SK-N-SH treated with all-trans-retinoic acid at 6 μM for 48 hours (cell line): ENCODE results near the gene UBXN10.

Source experiments
- ATAC-seq: fragments of 200-7000 bp; cut with Tn5 transposase; 3 replicates; pipeline ENCODE4 v1.9.1; 2020; ENCODE audit warnings: mild to moderate bottlenecking, moderate library complexity
- ARNTL ChIP-seq: fragments of 450-650 bp; formaldehyde crosslinking; IDR thresholded peaks from 2 replicates; pipeline ENCODE4 v1.5.0; 2020; ENCODE audit warnings: low read depth, mild to moderate bottlenecking, moderate library complexity, borderline replicate concordance
- BACH2 ChIP-seq: fragments of 250-450 bp; sonication (Bioruptor Pico); IDR thresholded peaks from 2 replicates; pipeline ENCODE4 v1.9.0; 2021; ENCODE audit warnings: mild to moderate bottlenecking, borderline replicate concordance
- CSDC2 ChIP-seq: fragments of 250-450 bp; sonication (Bioruptor Pico); IDR thresholded peaks from 2 replicates; pipeline ENCODE4 v1.5.0; 2020; ENCODE audit warnings: mild to moderate bottlenecking, moderate library complexity
- ESRRG ChIP-seq: fragments of 250-450 bp; sonication (Bioruptor Pico); IDR thresholded peaks from 2 replicates; pipeline ENCODE4 v1.6.1; 2021; ENCODE audit warnings: mild to moderate bottlenecking
- GLIS3 ChIP-seq: fragments of 250-450 bp; sonication (Bioruptor Pico); IDR thresholded peaks from 2 replicates; pipeline ENCODE4 v1.5.0; 2020; ENCODE audit warnings: mild to moderate bottlenecking, moderate library complexity
- ISL1 ChIP-seq: fragments of 250-450 bp; sonication (Bioruptor Pico); IDR thresholded peaks from 2 replicates; pipeline ENCODE4 v2.1.2; 2022; ENCODE audit warnings: mild to moderate bottlenecking, moderate library complexity
- OSR1 ChIP-seq: fragments of 250-450 bp; sonication (Bioruptor Pico); IDR thresholded peaks from 2 replicates; pipeline ENCODE4 v1.8.0; 2022; ENCODE audit warnings: moderate library complexity, mild to moderate bottlenecking, inconsistent platforms
- PPARA ChIP-seq: fragments of 250-450 bp; sonication (Bioruptor Pico); IDR thresholded peaks from 2 replicates; pipeline ENCODE4 v1.5.0; 2020; ENCODE audit warnings: mild to moderate bottlenecking, borderline replicate concordance
- RARB ChIP-seq: fragments of 250-450 bp; sonication (Bioruptor Pico); IDR thresholded peaks from 2 replicates; pipeline ENCODE4 v1.8.0; 2021; ENCODE audit warnings: mild to moderate bottlenecking, moderate library complexity
- SNAI2 ChIP-seq: fragments of 250-450 bp; sonication (Bioruptor Pico); IDR thresholded peaks from 2 replicates; pipeline ENCODE4 v1.5.0; 2020; ENCODE audit warnings: mild to moderate bottlenecking, moderate library complexity
- TCF4 ChIP-seq: fragments of 250-450 bp; sonication (Bioruptor Pico); IDR thresholded peaks from 2 replicates; pipeline ENCODE4 v1.8.0; 2021; ENCODE audit warnings: mild to moderate bottlenecking, moderate library complexity, borderline replicate concordance
- TOX ChIP-seq: fragments of 250-450 bp; sonication (Bioruptor Pico); IDR thresholded peaks from 2 replicates; pipeline ENCODE4 v1.8.0; 2021; ENCODE audit warnings: mild to moderate bottlenecking, moderate library complexity, borderline replicate concordance
- ZC3H10 ChIP-seq: fragments of 250-450 bp; sonication (Bioruptor Pico); IDR thresholded peaks from 2 replicates; pipeline ENCODE4 v1.5.1; 2021; ENCODE audit warnings: mild to moderate bottlenecking, moderate library complexity
- ZFP3 ChIP-seq: fragments of 250-450 bp; sonication (Bioruptor Pico); IDR thresholded peaks from 2 replicates; pipeline ENCODE4 v1.5.0; 2020; ENCODE audit warnings: mild to moderate bottlenecking, moderate library complexity
- ZFP30 ChIP-seq: fragments of 450-650 bp; formaldehyde crosslinking; IDR thresholded peaks from 2 replicates; pipeline ENCODE4 v1.5.0; 2022; ENCODE audit warnings: mild to moderate bottlenecking, moderate library complexity
- ZNF565 ChIP-seq: fragments of 450-650 bp; formaldehyde crosslinking; conservative IDR thresholded peaks from 2 replicates; pipeline ENCODE4 v1.5.0; 2020; ENCODE audit warnings: low read depth, mild to moderate bottlenecking, moderate library complexity
- ZNF70 ChIP-seq: fragments of 450-650 bp; formaldehyde crosslinking; IDR thresholded peaks from 2 replicates; pipeline ENCODE4 v1.5.0; 2020; ENCODE audit warnings: mild to moderate bottlenecking, moderate library complexity
- ZNF8 ChIP-seq: fragments of 450-650 bp; formaldehyde crosslinking; IDR thresholded peaks from 2 replicates; pipeline ENCODE4 v1.5.0; 2020; ENCODE audit warnings: mild to moderate bottlenecking, moderate library complexity
- TF ChIP-seq, protein P1 (sequence below): fragments of 250-450 bp; sonication (Bioruptor Pico); IDR thresholded peaks from 2 replicates; pipeline ENCODE4 v1.8.0; 2021; ENCODE audit warnings: low read depth, mild to moderate bottlenecking, moderate library complexity, borderline replicate concordance
- TF ChIP-seq, protein P2 (sequence below): fragments of 250-450 bp; sonication (Bioruptor Pico); IDR thresholded peaks from 2 replicates; pipeline ENCODE4 v1.8.0; 2020; ENCODE audit warnings: mild to moderate bottlenecking, moderate library complexity, borderline replicate concordance
- TF ChIP-seq, protein P3 (sequence below): fragments of 250-450 bp; sonication (Bioruptor Pico); IDR thresholded peaks from 2 replicates; pipeline ENCODE4 v1.5.0; 2020; ENCODE audit warnings: mild to moderate bottlenecking, moderate library complexity

The UBXN10 gene

DNA sequence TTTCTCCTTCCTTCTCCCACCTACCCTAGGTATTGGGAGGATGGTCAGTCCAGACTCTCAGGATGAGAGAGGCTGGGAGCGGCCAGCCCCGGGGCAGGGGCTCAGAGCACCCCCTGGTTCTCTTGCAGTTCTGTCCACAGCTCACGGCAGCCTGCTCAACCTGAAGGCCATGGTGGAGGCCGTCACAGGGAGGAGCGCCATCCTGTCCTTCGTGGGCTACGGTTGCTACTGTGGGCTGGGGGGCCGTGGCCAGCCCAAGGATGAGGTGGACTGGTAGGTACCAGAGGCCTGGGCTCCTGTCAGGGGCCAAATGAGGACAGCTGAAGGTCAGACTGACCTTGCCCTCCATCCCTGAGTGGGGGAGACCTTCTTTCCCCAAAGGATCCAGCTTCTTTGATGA, 42.6 kb upstream of the UBXN10 start:
- no peak for ATAC-seq
- TF ChIP-seq ZNF8 (CRISPR knock-in tag) (no peak), RARB (CRISPR knock-in tag) (no peak), SNAI2 (CRISPR knock-in tag) (no peak), TOX (no peak), ZFP30 (CRISPR knock-in tag) (no peak), ISL1 (CRISPR knock-in tag) (no peak), BACH2 (no peak), TCF4 (CRISPR knock-in tag) (no peak), GLIS3 (CRISPR knock-in tag) (no peak), ARNTL (CRISPR knock-in tag) (no peak), OSR1 (CRISPR knock-in tag) (no peak), ZFP3 (no peak), ZNF565 (CRISPR knock-in tag) (no peak)
- TF ChIP-seq, protein P1, sequence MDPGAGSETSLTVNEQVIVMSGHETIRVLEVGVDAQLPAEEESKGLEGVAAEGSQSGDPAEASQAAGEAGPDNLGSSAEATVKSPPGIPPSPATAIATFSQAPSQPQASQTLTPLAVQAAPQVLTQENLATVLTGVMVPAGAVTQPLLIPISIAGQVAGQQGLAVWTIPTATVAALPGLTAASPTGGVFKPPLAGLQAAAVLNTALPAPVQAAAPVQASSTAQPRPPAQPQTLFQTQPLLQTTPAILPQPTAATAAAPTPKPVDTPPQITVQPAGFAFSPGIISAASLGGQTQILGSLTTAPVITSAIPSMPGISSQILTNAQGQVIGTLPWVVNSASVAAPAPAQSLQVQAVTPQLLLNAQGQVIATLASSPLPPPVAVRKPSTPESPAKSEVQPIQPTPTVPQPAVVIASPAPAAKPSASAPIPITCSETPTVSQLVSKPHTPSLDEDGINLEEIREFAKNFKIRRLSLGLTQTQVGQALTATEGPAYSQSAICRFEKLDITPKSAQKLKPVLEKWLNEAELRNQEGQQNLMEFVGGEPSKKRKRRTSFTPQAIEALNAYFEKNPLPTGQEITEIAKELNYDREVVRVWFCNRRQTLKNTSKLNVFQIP = no peak
- TF ChIP-seq, protein P2, sequence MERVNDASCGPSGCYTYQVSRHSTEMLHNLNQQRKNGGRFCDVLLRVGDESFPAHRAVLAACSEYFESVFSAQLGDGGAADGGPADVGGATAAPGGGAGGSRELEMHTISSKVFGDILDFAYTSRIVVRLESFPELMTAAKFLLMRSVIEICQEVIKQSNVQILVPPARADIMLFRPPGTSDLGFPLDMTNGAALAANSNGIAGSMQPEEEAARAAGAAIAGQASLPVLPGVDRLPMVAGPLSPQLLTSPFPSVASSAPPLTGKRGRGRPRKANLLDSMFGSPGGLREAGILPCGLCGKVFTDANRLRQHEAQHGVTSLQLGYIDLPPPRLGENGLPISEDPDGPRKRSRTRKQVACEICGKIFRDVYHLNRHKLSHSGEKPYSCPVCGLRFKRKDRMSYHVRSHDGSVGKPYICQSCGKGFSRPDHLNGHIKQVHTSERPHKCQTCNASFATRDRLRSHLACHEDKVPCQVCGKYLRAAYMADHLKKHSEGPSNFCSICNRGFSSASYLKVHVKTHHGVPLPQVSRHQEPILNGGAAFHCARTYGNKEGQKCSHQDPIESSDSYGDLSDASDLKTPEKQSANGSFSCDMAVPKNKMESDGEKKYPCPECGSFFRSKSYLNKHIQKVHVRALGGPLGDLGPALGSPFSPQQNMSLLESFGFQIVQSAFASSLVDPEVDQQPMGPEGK (CRISPR knock-in tag) = no peak
- TF ChIP-seq, all 23 proteins: peak for 0

DNA sequence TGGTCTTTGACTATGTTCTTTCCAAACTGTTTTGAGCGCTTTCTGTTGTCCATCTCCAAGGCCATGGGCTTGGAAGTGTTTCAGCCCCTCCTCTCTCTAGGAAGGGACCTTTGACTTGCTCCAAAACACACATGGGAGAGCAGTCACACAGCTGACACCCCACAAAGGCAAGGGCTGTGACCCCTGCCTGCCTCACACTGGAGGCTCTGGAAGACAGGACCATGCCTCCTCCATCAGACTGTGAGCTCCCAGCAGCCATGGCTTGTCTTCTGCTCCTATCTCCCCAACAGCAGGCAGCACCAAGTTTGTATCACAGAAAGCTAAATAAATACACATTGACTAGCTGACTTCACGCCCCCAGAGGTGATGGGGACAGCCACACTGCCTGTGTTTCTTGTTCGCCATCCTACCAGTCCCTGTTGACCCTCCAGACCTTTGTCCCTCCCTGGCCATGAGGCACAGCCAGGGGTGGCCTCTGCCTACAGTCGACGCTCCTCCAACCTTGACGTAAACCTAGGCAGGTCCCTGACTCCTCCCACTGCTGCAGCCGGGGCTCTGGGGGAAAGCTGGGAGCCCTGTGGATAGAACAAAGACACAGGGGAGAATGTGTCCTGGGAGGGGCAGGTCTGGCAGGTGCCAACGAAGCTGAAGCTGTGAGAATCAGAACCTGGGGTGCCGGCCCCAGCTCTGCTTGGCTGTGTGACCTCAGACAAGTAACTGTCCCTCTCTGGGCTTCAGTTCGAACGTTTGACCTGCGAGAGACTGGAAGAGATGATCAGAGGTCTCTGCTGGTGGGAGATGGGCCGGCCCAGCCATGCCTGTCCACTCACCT, 41.9 kb upstream of the UBXN10 start:
- TF ChIP-seq CSDC2 (no peak), ZC3H10 (CRISPR knock-in tag) (no peak), ZNF565 (CRISPR knock-in tag) (no peak), GLIS3 (CRISPR knock-in tag) (no peak), OSR1 (CRISPR knock-in tag) (no peak), ZFP3 (no peak), RARB (CRISPR knock-in tag) (no peak), ZFP30 (CRISPR knock-in tag) (no peak), ESRRG (CRISPR knock-in tag) (no peak), SNAI2 (CRISPR knock-in tag) (no peak), PPARA (no peak), TCF4 (CRISPR knock-in tag) (no peak), BACH2 (no peak), ARNTL (CRISPR knock-in tag) (no peak), ISL1 (CRISPR knock-in tag) (no peak), ZNF70 (CRISPR knock-in tag) (no peak), ZNF8 (CRISPR knock-in tag) (no peak)
- TF ChIP-seq, protein P3, sequence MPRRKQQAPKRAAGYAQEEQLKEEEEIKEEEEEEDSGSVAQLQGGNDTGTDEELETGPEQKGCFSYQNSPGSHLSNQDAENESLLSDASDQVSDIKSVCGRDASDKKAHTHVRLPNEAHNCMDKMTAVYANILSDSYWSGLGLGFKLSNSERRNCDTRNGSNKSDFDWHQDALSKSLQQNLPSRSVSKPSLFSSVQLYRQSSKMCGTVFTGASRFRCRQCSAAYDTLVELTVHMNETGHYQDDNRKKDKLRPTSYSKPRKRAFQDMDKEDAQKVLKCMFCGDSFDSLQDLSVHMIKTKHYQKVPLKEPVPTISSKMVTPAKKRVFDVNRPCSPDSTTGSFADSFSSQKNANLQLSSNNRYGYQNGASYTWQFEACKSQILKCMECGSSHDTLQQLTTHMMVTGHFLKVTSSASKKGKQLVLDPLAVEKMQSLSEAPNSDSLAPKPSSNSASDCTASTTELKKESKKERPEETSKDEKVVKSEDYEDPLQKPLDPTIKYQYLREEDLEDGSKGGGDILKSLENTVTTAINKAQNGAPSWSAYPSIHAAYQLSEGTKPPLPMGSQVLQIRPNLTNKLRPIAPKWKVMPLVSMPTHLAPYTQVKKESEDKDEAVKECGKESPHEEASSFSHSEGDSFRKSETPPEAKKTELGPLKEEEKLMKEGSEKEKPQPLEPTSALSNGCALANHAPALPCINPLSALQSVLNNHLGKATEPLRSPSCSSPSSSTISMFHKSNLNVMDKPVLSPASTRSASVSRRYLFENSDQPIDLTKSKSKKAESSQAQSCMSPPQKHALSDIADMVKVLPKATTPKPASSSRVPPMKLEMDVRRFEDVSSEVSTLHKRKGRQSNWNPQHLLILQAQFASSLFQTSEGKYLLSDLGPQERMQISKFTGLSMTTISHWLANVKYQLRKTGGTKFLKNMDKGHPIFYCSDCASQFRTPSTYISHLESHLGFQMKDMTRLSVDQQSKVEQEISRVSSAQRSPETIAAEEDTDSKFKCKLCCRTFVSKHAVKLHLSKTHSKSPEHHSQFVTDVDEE (CRISPR knock-in tag) = no peak
- TF ChIP-seq, protein P2 (CRISPR knock-in tag) = no peak
- ATAC-seq = no peak
